Stimulated activated CD8-positive, alpha-beta memory T cell treated with anti-CD3 and anti-CD28 coated beads, Interleukin-4, amount 100 ng/mL, for 48 hours (primary cell): Measurements from ENCODE around the gene POP5.
"Not testable (repeated sequence)": the region's sequence is repeated elsewhere in the genome, so short reads cannot be mapped to it uniquely, and the experiment has no call there.

Experiments
- DNase-seq: peaks from one replicate; pipeline ENCODE4 v3.0.0-alpha.2; 2020

The POP5 gene

GRCh38 chr12:120536064-120536791 is 45.0 kb downstream of the POP5 start:
- DNase-seq, result peak; percentile 38

GRCh38 chr12:120534703-120535655 is 46.2 kb downstream of the POP5 start:
- DNase-seq, result peak; percentile 59

- DNase-seq, result peak; percentile 77
These were observed 46.9 kb downstream of the POP5 start, which contains the start of gene RNF10 for GRCh38 chr12:120534203-120534702. RNF10 (plus strand) TSS chr12:120534356; CDS start chr12:120534812, 456 bp downstream.

- no peak for DNase-seq
These were observed 48.4 kb downstream of the POP5 start for GRCh38 chr12:120532701-120533238.

- not testable (repeated sequence) for DNase-seq
These were observed 50.8 kb downstream of the POP5 start for GRCh38 chr12:120530418-120530761.

GRCh38 chr12:120529641-120530417 is 51.4 kb downstream of the POP5 start:
- peak; percentile 34 for DNase-seq

GRCh38 chr12:120528861-120529525 is 52.2 kb downstream of the POP5 start, which contains the start of gene COQ5:
COQ5 (minus strand) TSS chr12:120529158; CDS start chr12:120529141, 17 bp downstream.
- peak; percentile 89 for DNase-seq
